ENCODE measurements around the gene HSPA9.

Gene HSPA9

GRCh38 chr5:138575194-138576015 is at the start of gene HSPA9:
TSS of gene HSPA9 (minus strand) at chr5:138575401. CDS start at chr5:138575318, 83 bp downstream.
- peak; percentile 95 for DNase-seq

GRCh38 chr5:138623053-138623452 is 47.9 kb upstream of the HSPA9 start:
- DNase-seq, result no peak

GRCh38 chr5:138622051-138622450 is 46.9 kb upstream of the HSPA9 start:
- DNase-seq, result no peak

GRCh38 chr5:138620663-138621224 is 45.5 kb upstream of the HSPA9 start:
- DNase-seq, result no peak

- no peak for DNase-seq
These were observed 41.3 kb upstream of the HSPA9 start for GRCh38 chr5:138616508-138616907.

GRCh38 chr5:138615461-138615860 is 40.3 kb upstream of the HSPA9 start:
- no peak for DNase-seq

- no peak for DNase-seq
These were observed 36.5 kb upstream of the HSPA9 start for GRCh38 chr5:138611678-138612218.

- DNase-seq, result no peak
These were observed 35.9 kb upstream of the HSPA9 start for GRCh38 chr5:138610918-138611677.

GRCh38 chr5:138610415-138610917 is 35.3 kb upstream of the HSPA9 start:
- no peak for DNase-seq

- no peak for DNase-seq
These were observed 31.3 kb upstream of the HSPA9 start for GRCh38 chr5:138606378-138607064.

- no peak for DNase-seq
These were observed 30.2 kb upstream of the HSPA9 start for GRCh38 chr5:138605254-138605972.

GRCh38 chr5:138604176-138604785 is 29.1 kb upstream of the HSPA9 start:
- no peak for DNase-seq

GRCh38 chr5:138603249-138603920 is 28.2 kb upstream of the HSPA9 start:
- no peak for DNase-seq

GRCh38 chr5:138602371-138603000 is 27.3 kb upstream of the HSPA9 start:
- DNase-seq, result no peak

GRCh38 chr5:138601444-138601843 is 26.2 kb upstream of the HSPA9 start:
- DNase-seq, result no peak

- DNase-seq, result no peak
These were observed 25.2 kb upstream of the HSPA9 start for GRCh38 chr5:138600446-138600845.

- DNase-seq, result no peak
These were observed 22.6 kb upstream of the HSPA9 start for GRCh38 chr5:138597661-138598400.

- DNase-seq, result no peak
These were observed 21.1 kb upstream of the HSPA9 start for GRCh38 chr5:138596105-138596881.
